H1 (cell line): ENCODE measurements around the gene ACER3. TPM values are rescaled to one million over a fixed set of nuclear protein-coding genes. Genes with fewer than 3 reads are reported as not detected.

Experiments
- BCL11A ChIP-seq, 2 experiments: IDR thresholded peaks; one replicate each; pipeline ENCODE4 v1.6.1; 2011; ENCODE audit warnings: low read depth in 2 of 2, low read length in 2 of 2, mild to moderate bottlenecking in 2 of 2
- FOSL1 ChIP-seq: IDR thresholded peaks from 2 replicates; pipeline ENCODE4 v1.6.1; 2011; ENCODE audit warnings: mild to moderate bottlenecking, low read depth, low read length, moderate library complexity; ENCODE audit not compliant: insufficient read depth
- KDM4A ChIP-seq: IDR thresholded peaks from one replicate; pipeline ENCODE4 v1.7.1; 2012; ENCODE audit warnings: low read depth, mild to moderate bottlenecking, moderate library complexity, low read length, inconsistent platforms; ENCODE audit not compliant: severe bottlenecking
- POLR2AphosphoS5 ChIP-seq: IDR thresholded peaks from 2 replicates; pipeline ENCODE4 v1.6.1; 2011; ENCODE audit warnings: low read depth, low read length
- RBBP5 ChIP-seq: IDR thresholded peaks from 2 replicates; pipeline ENCODE4 v1.7.1; 2012; ENCODE audit warnings: low read depth, mild to moderate bottlenecking, inconsistent platforms, low read length, moderate library complexity, borderline replicate concordance
- TCF12 ChIP-seq: IDR thresholded peaks from 2 replicates; pipeline ENCODE4 v1.6.1; 2011; ENCODE audit warnings: low read depth, mild to moderate bottlenecking, low read length
- polyA plus RNA-seq, 7 experiments: library from polyadenylated mRNA; depleted of rRNA in 3 of 7; stranded (reverse) in 5 of 7; unstranded in 2 of 7; fragments of >200 nt in 5 of 7; fragments of 200-250 nt in 2 of 7; gene quantifications; 1 replicate in 5 of 7; 2 replicates in 1 of 7; 4 replicates in 1 of 7; pipeline versions ENCODE4 v1.2.1 to v1.2.3, GENCODE V29; 2011 to 2013; ENCODE audit warnings: missing spikeins in 2 of 7, mixed read lengths in 2 of 7
- total RNA-seq: library from RNA; stranded (reverse); fragmentation: NEBNext Ultra II Directional; extraction: Animal tissue kit (Norgen Biotek cat#: 25700); gene quantifications from 2 replicates; pipeline ENCODE4 v1.2.1, GENCODE V29; 2021

ACER3 gene
- total and polyA plus RNA-seq, 2 of the 8 experiments (the other 6 are each of a cell fraction or from before 2014, with no cell fraction given): 5.7 to 16.2 TPM

DNA sequence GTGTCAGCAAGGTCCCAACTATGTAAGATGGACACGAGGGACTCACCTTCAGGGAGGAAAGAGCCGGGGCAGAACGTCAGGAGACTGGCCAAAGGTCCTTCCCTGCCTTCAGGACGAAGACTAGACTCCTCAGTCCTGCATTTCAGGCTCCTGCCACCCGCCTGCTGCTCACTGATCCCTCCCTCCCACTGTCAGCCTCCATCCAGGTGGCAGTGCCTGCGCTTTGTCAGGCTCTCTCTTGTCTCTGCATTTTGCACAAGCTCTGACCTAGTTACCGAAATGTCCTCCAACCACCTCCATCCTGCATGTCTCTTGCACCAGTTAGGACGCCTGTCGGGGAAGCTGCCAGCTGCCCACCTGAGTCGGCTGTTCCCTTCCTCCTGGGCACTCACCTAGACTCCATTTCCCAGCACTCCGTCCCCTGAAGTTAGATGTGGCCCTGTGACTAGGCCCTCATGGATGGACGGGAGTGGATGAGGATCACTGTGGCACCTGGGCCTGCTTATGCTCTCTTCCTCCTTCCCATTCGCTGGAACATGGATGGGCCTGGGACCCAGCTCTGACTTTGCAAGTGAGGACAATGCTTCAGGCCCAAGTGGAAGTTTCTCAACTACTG lies 181.5 kb downstream of the ACER3 start (continued):
- TF ChIP-seq KDM4A (no peak), TCF12 (no peak), POLR2AphosphoS5 (no peak), RBBP5 (no peak), BCL11A (IDR thresholded peaks at IDR 0.05; ENCODE audit: low read depth in 2 of 2, low read length in 2 of 2) (no peak), FOSL1 (no peak)
